Neuronal stem cell (in vitro differentiated cells): ENCODE data around the gene CSMD2.

Source experiments
- DNase-seq: peaks from one replicate; pipeline ENCODE4 v3.0.0-alpha.2; 2013; ENCODE audit warnings: low spot score
- H2AFZ ChIP-seq: one replicate; pipeline ENCODE4 v1.6.1; 2013; ENCODE audit warnings: mild to moderate bottlenecking, low read length, inconsistent platforms
- H2AK5ac ChIP-seq: 2 replicates; pipeline ENCODE4 v1.6.1; 2013; ENCODE audit warnings: low read depth, mild to moderate bottlenecking, inconsistent platforms, low read length, moderate library complexity, mixed read lengths
- H2BK120ac ChIP-seq: 2 replicates; pipeline ENCODE4 v1.6.1; 2013; ENCODE audit warnings: low read depth, mild to moderate bottlenecking, inconsistent platforms, low read length, moderate library complexity, mixed read lengths
- H2BK12ac ChIP-seq: one replicate; pipeline ENCODE4 v1.6.1; 2013; ENCODE audit warnings: low read length, inconsistent platforms
- H2BK15ac ChIP-seq: 2 replicates; pipeline ENCODE4 v1.6.1; 2013; ENCODE audit warnings: mild to moderate bottlenecking, low read length, inconsistent platforms, mixed read lengths
- H2BK5ac ChIP-seq: one replicate; pipeline ENCODE4 v1.6.1; 2013; ENCODE audit warnings: inconsistent platforms, mild to moderate bottlenecking, low read length, moderate library complexity
- H3K14ac ChIP-seq: one replicate; pipeline ENCODE4 v1.6.1; 2013; ENCODE audit warnings: low read length, inconsistent platforms
- H3K18ac ChIP-seq: 2 replicates; pipeline ENCODE4 v1.6.1; 2013; ENCODE audit warnings: low read length, inconsistent platforms
- H3K23ac ChIP-seq: 2 replicates; pipeline ENCODE4 v1.6.1; 2013; ENCODE audit warnings: low read depth, mild to moderate bottlenecking, mixed read lengths, low read length, inconsistent platforms; ENCODE audit not compliant: poor library complexity
- H3K27ac ChIP-seq: replicated peaks from 3 replicates; pipeline ENCODE4 v1.5.1; 2013; ENCODE audit warnings: low read length, inconsistent platforms
- H3K27me3 ChIP-seq, 3 experiments: 2 replicates each; pipeline ENCODE4 v1.6.1; 2013; ENCODE audit warnings: low read length in 3 of 3, mild to moderate bottlenecking in 2 of 3, inconsistent platforms in 1 of 3, low read depth in 1 of 3, mixed read lengths in 1 of 3, moderate library complexity in 1 of 3; ENCODE audit not compliant: control insufficient read depth in 3 of 3, insufficient read depth in 3 of 3
- H3K36me3 ChIP-seq, 2 donors: replicated peaks in 1 of 2; 2 replicates each; pipeline ENCODE4 v1.6.1; 2013; ENCODE audit warnings: low read length in 2 of 2; ENCODE audit not compliant: control insufficient read depth in 2 of 2, insufficient read depth in 2 of 2
- H3K4ac ChIP-seq: 2 replicates; pipeline ENCODE4 v1.6.1; 2013; ENCODE audit warnings: inconsistent platforms, mild to moderate bottlenecking, low read length, moderate library complexity
- H3K4me1 ChIP-seq, 2 donors: 1 replicate in 1 of 2; 2 replicates in 1 of 2; pipeline ENCODE4 v1.6.1; 2013; ENCODE audit warnings: low read length in 2 of 2, low read depth in 1 of 2; ENCODE audit not compliant: control insufficient read depth in 2 of 2, insufficient read depth in 1 of 2
- H3K4me2 ChIP-seq: one replicate; pipeline ENCODE4 v1.6.1; 2013; ENCODE audit warnings: mild to moderate bottlenecking, low read length, inconsistent platforms; ENCODE audit not compliant: insufficient read depth, poor library complexity, severe bottlenecking
- H3K4me3 ChIP-seq, 2 donors: 2 replicates each; pipeline ENCODE4 v1.5.1; 2013; ENCODE audit warnings: low read length in 2 of 2, mild to moderate bottlenecking in 2 of 2, inconsistent platforms in 1 of 2, moderate library complexity in 1 of 2
- H3K79me1 ChIP-seq: one replicate; pipeline ENCODE4 v1.6.1; 2013; ENCODE audit warnings: low read depth, mild to moderate bottlenecking, inconsistent platforms, low read length, moderate library complexity
- H3K9ac ChIP-seq: one replicate; pipeline ENCODE4 v1.6.1; 2013; ENCODE audit warnings: mild to moderate bottlenecking, low read depth, low read length, inconsistent platforms; ENCODE audit not compliant: poor library complexity
- H3K9me3 ChIP-seq, 2 donors: replicated peaks in 1 of 2; 2 replicates each; pipeline versions ENCODE3 to v1.6.1; 2013; ENCODE audit warnings: low read length in 2 of 2, mild to moderate bottlenecking in 2 of 2, inconsistent platforms in 1 of 2, low read depth in 1 of 2, mixed read lengths in 1 of 2, moderate library complexity in 1 of 2; ENCODE audit not compliant: control insufficient read depth in 2 of 2, insufficient read depth in 1 of 2
- H4K8ac ChIP-seq: one replicate; pipeline ENCODE4 v1.6.1; 2013; ENCODE audit warnings: low read depth, mild to moderate bottlenecking, inconsistent platforms, low read length, moderate library complexity
- H4K91ac ChIP-seq: one replicate; pipeline ENCODE4 v1.6.1; 2013; ENCODE audit warnings: low read length, low read depth, mild to moderate bottlenecking, inconsistent platforms; ENCODE audit not compliant: poor library complexity
- WGBS, 2 donors: extraction: QIAGEN DNeasy Blood & Tissue Kit; methylation state at CpG; one replicate each; pipeline ENCODE4 v1.1.7; 2013; ENCODE audit warnings: missing lambda C conversion rate in 2 of 2, mixed read lengths in 1 of 2; ENCODE audit not compliant: insufficient read length in 2 of 2, insufficient replicate concordance in 1 of 2; ENCODE audit errors: extremely low coverage in 2 of 2; 5-methylcytosine and 5-hydroxymethylcytosine counted together

CSMD2 gene

DNA sequence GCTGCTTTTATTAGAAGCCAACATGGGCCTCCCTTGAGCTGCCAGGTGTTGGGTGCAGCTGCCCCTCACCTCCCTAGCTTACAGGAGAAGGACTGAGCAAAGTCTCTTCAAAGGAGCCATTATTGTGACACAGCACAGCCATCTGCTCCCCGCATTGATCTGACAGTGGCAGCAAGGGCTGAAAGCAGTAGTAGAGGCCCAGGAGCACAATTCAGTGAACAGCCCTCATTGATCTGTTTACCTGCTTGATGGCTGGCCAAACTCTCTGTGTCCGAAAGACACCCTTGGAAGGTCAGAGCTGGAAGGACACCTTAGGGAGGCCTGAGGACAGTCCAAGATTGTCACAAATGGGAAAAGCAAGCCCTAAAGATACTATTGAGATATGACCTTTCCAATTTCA lies 286.6 kb downstream of the CSMD2 start:
- H3K9ac ChIP-seq: no peak overlapping the region
- H3K9me3 ChIP-seq: peaks cover 0 to 3% of the 10 kb centered on the region in 2 donors
- WGBS, 2 donors: no CpG with 5 or more reads among the region's 2 CpGs
- H4K91ac ChIP-seq: no peak overlapping the region
- no peaks in the 10 kb centered on the region for H3K4me1 ChIP-seq
- DNase-seq: no peak
- no peak overlapping the region for H3K14ac ChIP-seq
- peaks cover 0 to 17% (median 0%) of the 10 kb centered on the region in 3 experiments for H3K27me3 ChIP-seq
- H3K23ac ChIP-seq: no peak overlapping the region
- H3K4me2 ChIP-seq: no peak overlapping the region
- no peak overlapping the region for H3K4me3 ChIP-seq
- H3K27ac ChIP-seq: no peak overlapping the region
- H2BK5ac ChIP-seq: no peak overlapping the region
- H3K4ac ChIP-seq: no peak overlapping the region
- H4K8ac ChIP-seq: no peak overlapping the region
- H2BK15ac ChIP-seq: no peak overlapping the region
- no peak overlapping the region for H2AK5ac ChIP-seq
- no peak overlapping the region for H2AFZ ChIP-seq
- H2BK120ac ChIP-seq: no peak overlapping the region
- H3K18ac ChIP-seq: no peak overlapping the region
- H3K79me1 ChIP-seq: no peaks in the 10 kb centered on the region
- H3K36me3 ChIP-seq: no peaks in the 10 kb centered on the region
- H2BK12ac ChIP-seq: no peak overlapping the region

DNA sequence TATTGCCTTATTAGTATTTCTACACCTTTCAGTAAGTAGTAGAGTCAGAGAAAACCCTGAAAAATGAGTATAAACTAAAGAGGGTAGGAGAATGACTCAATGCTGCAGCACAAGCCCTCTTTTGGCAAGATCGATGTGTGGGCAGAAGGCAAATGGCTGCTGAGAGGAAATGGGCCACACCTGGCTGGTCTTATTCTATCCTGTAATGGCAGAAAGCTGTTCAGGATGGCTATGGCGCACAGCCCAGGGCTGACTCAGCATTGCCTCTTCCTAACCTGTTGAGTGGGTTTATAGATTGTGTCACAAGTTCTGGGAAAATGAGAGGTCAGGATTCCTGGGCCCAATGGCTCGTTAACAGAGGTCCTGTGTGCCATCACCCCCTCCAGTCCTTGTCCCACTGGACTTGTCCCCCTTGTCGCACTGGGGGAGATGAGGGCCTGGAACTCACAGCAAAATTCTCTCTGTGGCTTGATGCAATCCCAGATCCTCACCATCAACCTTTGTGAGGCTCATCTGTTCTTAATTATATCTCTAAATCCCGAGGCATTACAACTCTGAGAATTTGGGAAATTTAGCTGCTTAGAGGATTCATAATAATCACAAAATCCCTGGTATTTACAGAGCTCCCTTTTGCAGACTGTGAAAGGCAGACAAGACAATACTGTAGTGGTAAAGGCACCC lies 287.9 kb downstream of the CSMD2 start:
- H3K9me3 ChIP-seq: peaks cover 0 to 4% of the 10 kb centered on the region in 2 donors
- H2BK5ac ChIP-seq: no peak overlapping the region
- H3K9ac ChIP-seq: no peak overlapping the region
- H2BK15ac ChIP-seq: no peak overlapping the region
- DNase-seq: no peak
- peaks cover 0 to 17% (median 0%) of the 10 kb centered on the region in 3 experiments for H3K27me3 ChIP-seq
- H2BK12ac ChIP-seq: no peak overlapping the region
- H3K4me1 ChIP-seq: no peaks in the 10 kb centered on the region
- no CpG with 5 or more reads among the region's 5 CpGs for WGBS, 2 donors
- no peak overlapping the region for H3K4me3 ChIP-seq
- no peak overlapping the region for H3K27ac ChIP-seq
- no peak overlapping the region for H2AK5ac ChIP-seq
- H2BK120ac ChIP-seq: no peak overlapping the region
- no peak overlapping the region for H3K4me2 ChIP-seq
- no peak overlapping the region for H3K4ac ChIP-seq
- no peak overlapping the region for H3K23ac ChIP-seq
- no peak overlapping the region for H3K14ac ChIP-seq
- no peak overlapping the region for H3K18ac ChIP-seq
- no peak overlapping the region for H2AFZ ChIP-seq
- H3K36me3 ChIP-seq: no peaks in the 10 kb centered on the region
- no peak overlapping the region for H4K91ac ChIP-seq
- H4K8ac ChIP-seq: no peak overlapping the region
- no peaks in the 10 kb centered on the region for H3K79me1 ChIP-seq

- peaks cover 0 to 18% (median 0%) of the 10 kb centered on the region in 3 experiments for H3K27me3 ChIP-seq
- H2BK5ac ChIP-seq: no peak overlapping the region
- H3K4ac ChIP-seq: no peak overlapping the region
- H3K4me3 ChIP-seq: no peak overlapping the region
- no CpG with 5 or more reads among the region's 3 CpGs for WGBS, 2 donors
- H3K79me1 ChIP-seq: no peaks in the 10 kb centered on the region
- no peak overlapping the region for H3K9ac ChIP-seq
- H3K27ac ChIP-seq: no peak overlapping the region
- H3K36me3 ChIP-seq: no peaks in the 10 kb centered on the region
- no peak overlapping the region for H3K23ac ChIP-seq
- no peak overlapping the region for H2BK15ac ChIP-seq
- H2AFZ ChIP-seq: no peak overlapping the region
- DNase-seq: no peak
- H3K9me3 ChIP-seq: peaks cover 0 to 4% of the 10 kb centered on the region in 2 donors
- no peak overlapping the region for H2AK5ac ChIP-seq
- no peak overlapping the region for H2BK120ac ChIP-seq
- H3K14ac ChIP-seq: no peak overlapping the region
- no peak overlapping the region for H3K18ac ChIP-seq
- peaks cover 0 to 3% of the 10 kb centered on the region in 2 donors for H3K4me1 ChIP-seq
- H4K91ac ChIP-seq: no peak overlapping the region
- no peak overlapping the region for H4K8ac ChIP-seq
- H3K4me2 ChIP-seq: no peak overlapping the region
- no peak overlapping the region for H2BK12ac ChIP-seq
Measured at GRCh38 chr1:33875862-33876261, 289.2 kb downstream of the CSMD2 start.

- H2BK120ac ChIP-seq: no peak overlapping the region
- no peak overlapping the region for H4K8ac ChIP-seq
- H2AFZ ChIP-seq: no peak overlapping the region
- no peak overlapping the region for H3K27ac ChIP-seq
- H3K4me3 ChIP-seq: no peak overlapping the region
- no peak overlapping the region for H2BK12ac ChIP-seq
- H3K14ac ChIP-seq: no peak overlapping the region
- no peak overlapping the region for H3K9ac ChIP-seq
- no peaks in the 10 kb centered on the region for H3K79me1 ChIP-seq
- no peak for DNase-seq
- peaks cover 0 to 4% of the 10 kb centered on the region in 2 donors for H3K9me3 ChIP-seq
- H2BK15ac ChIP-seq: no peak overlapping the region
- no peak overlapping the region for H3K23ac ChIP-seq
- no CpG with 5 or more reads among the region's 7 CpGs for WGBS, 2 donors
- no peak overlapping the region for H4K91ac ChIP-seq
- H3K18ac ChIP-seq: no peak overlapping the region
- H3K36me3 ChIP-seq: no peaks in the 10 kb centered on the region
- H2AK5ac ChIP-seq: no peak overlapping the region
- H3K4me1 ChIP-seq: peaks cover 0 to 3% of the 10 kb centered on the region in 2 donors
- H2BK5ac ChIP-seq: no peak overlapping the region
- no peak overlapping the region for H3K4me2 ChIP-seq
- H3K4ac ChIP-seq: no peak overlapping the region
- peaks cover 0 to 28% (median 0%) of the 10 kb centered on the region in 3 experiments for H3K27me3 ChIP-seq
Measured at GRCh38 chr1:33874636-33875035, 290.4 kb downstream of the CSMD2 start.
